ENCODE results near the gene BRD1. TPM values are rescaled to one million over a fixed set of nuclear protein-coding genes. Genes with fewer than 3 reads are reported as not detected.

Gene BRD1
- total RNA-seq, 1 experiment from 2014 or later, result 19.1 TPM

DNA sequence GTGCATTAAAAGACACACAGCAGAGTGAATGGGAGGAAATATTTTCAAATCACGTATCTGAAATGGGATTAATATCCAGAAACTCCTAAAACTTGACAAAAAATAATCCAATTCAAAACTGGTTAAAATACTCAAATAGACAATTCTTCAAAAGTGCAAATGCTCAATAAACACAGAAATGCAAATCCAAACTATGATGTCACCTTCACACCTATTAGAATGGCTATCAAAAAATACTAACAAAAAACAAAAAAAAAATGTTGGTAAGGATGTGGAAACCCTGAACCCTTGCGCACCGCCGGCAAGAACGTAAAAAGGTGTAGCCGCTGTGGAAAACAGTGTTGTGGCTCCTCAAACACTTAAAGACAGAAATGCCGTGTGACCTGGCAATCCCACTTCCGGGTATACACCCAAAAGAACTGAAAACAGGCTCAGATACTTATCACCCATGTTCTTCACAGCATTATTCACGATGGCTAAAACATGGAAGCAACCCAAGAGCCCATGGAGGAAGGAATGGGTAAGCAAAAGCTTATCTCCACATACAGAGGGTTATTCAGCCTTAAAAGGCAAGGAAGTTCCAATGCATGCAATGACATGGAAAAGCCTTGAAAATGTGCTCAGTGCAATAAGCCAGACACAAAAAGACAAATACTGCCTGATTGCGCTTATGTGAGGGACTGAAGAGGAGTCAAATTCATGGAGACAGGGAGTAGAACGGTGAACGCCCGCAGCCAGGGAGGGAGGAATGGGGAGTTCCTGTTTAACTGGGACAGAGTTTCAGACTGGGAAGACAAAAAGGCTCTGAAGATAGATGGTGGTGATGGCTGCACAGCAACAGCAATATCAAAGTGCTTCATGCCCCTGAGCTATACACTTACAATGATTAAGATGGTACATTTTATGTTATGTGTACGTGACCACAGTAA is 19.6 kb downstream of the BRD1 start:
- Histone ChIP-seq H3K36me3 (ENCODE audit: low read depth, low read length) (peaks cover 5% of the 10 kb centered on the region; the same call in 1 of the 2 replicates), H3K9me2 (replicated peaks; ENCODE audit: low read length) (no peaks in the 10 kb centered on the region), H3F3A (ENCODE audit: low read length, unreplicated experiment) (no peaks in the 10 kb centered on the region), H2AFZ (ENCODE audit: low read length) (no peak overlapping the region), H3K9ac (ENCODE audit: low read length) (no peak overlapping the region), H3K4me1 (ENCODE audit: insufficient read depth, low read length) (no peaks in the 10 kb centered on the region), H3K27me3 (ENCODE audit: low read length) (no peaks in the 10 kb centered on the region), H3K79me2 (ENCODE audit: low read length) (peaks cover 99% of the 10 kb centered on the region), H3K4me2 (ENCODE audit: low read length) (no peak overlapping the region), H3K27ac (ENCODE audit: low read length) (no peak overlapping the region), H3K9me3 (ENCODE audit: low read length) (no peaks in the 10 kb centered on the region), H4K20me1 (ENCODE audit: low read length) (peaks cover 45% of the 10 kb centered on the region; the same call in 1 of the 2 replicates), H3K4me3 (ENCODE audit: low read length) (no peak overlapping the region)
- ATAC-seq (no peak), DNase-seq (no peak)
- TF ChIP-seq, protein P1, sequence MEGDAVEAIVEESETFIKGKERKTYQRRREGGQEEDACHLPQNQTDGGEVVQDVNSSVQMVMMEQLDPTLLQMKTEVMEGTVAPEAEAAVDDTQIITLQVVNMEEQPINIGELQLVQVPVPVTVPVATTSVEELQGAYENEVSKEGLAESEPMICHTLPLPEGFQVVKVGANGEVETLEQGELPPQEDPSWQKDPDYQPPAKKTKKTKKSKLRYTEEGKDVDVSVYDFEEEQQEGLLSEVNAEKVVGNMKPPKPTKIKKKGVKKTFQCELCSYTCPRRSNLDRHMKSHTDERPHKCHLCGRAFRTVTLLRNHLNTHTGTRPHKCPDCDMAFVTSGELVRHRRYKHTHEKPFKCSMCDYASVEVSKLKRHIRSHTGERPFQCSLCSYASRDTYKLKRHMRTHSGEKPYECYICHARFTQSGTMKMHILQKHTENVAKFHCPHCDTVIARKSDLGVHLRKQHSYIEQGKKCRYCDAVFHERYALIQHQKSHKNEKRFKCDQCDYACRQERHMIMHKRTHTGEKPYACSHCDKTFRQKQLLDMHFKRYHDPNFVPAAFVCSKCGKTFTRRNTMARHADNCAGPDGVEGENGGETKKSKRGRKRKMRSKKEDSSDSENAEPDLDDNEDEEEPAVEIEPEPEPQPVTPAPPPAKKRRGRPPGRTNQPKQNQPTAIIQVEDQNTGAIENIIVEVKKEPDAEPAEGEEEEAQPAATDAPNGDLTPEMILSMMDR (conservative IDR thresholded peaks at IDR 0.05; ENCODE audit: low read depth, low read length), result no peak
- TF ChIP-seq EZH2 (IDR thresholded peaks at IDR 0.05; ENCODE audit: low read length, unreplicated experiment) (no peak), EZH2phosphoT487 (IDR thresholded peaks at IDR 0.05; ENCODE audit: borderline replicate concordance, low read length) (no peak)
- no TSS peak for BruUV-seq (replicated peaks)
- ChIA-PET CTCF (no interaction called here), POLR2A (ENCODE audit: unreplicated experiment) (no interaction called here)
- intact Hi-C loops (cut with micrococcal nuclease), result no loop called here

DNA sequence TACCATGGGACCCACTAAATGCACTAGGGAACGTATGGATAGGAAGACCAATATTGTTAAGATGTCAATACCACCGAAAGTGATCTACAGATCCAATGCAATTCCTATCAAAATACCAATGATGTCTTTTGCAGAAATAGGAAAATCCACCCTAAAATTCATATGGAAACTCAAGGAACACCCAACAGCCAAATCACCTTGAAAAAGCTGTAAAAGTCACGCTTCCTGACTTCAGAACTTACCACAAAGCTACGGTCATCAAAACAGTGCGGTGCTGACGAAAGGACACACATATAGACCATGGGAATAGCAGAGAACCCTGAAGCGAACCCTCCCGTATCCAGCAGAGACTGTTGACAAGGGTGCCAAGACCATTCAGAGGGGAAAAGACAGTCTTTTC is 20.5 kb downstream of the BRD1 start:
- H3K9ac ChIP-seq (ENCODE audit: low read length), result no peak overlapping the region
- H3K4me2 ChIP-seq (ENCODE audit: low read length), result no peak overlapping the region
- H3K4me3 ChIP-seq (ENCODE audit: low read length), result no peak overlapping the region
- ATAC-seq (no peak), DNase-seq (no peak)
- intact Hi-C loops (cut with micrococcal nuclease), result no loop called here
- no peaks in the 10 kb centered on the region for H3K4me1 ChIP-seq (ENCODE audit: insufficient read depth, low read length)
- H3K36me3 ChIP-seq (ENCODE audit: low read depth, low read length), result peaks cover 5% of the 10 kb centered on the region; the same call in 1 of the 2 replicates
- no peaks in the 10 kb centered on the region for H3K27me3 ChIP-seq (ENCODE audit: low read length)
- H2AFZ ChIP-seq (ENCODE audit: low read length), result no peak overlapping the region
- no peaks in the 10 kb centered on the region for H3F3A ChIP-seq (ENCODE audit: low read length, unreplicated experiment)
- TF ChIP-seq EZH2 (IDR thresholded peaks at IDR 0.05; ENCODE audit: low read length, unreplicated experiment) (no peak), EZH2phosphoT487 (IDR thresholded peaks at IDR 0.05; ENCODE audit: borderline replicate concordance, low read length) (no peak)
- TF ChIP-seq, protein P1 (conservative IDR thresholded peaks at IDR 0.05; ENCODE audit: low read depth, low read length), result no peak
- H3K79me2 ChIP-seq (ENCODE audit: low read length), result peaks cover 95% of the 10 kb centered on the region
- ChIA-PET POLR2A (ENCODE audit: unreplicated experiment) (no interaction called here), CTCF (no interaction called here)
- H4K20me1 ChIP-seq (ENCODE audit: low read length), result peaks cover 39% of the 10 kb centered on the region; the same call in 1 of the 2 replicates
- BruUV-seq (replicated peaks), result no TSS peak
- no peaks in the 10 kb centered on the region for H3K9me2 ChIP-seq (replicated peaks; ENCODE audit: low read length)
- no peaks in the 10 kb centered on the region for H3K9me3 ChIP-seq (ENCODE audit: low read length)
- no peak overlapping the region for H3K27ac ChIP-seq (ENCODE audit: low read length)
